NCI-H226 (cell line): ENCODE results near the gene CYB561A3.

ENCODE experiments used
- DNase-seq: peaks from one replicate; pipeline ENCODE4 v3.0.0-alpha.2; 2015

The CYB561A3 gene

DNA sequence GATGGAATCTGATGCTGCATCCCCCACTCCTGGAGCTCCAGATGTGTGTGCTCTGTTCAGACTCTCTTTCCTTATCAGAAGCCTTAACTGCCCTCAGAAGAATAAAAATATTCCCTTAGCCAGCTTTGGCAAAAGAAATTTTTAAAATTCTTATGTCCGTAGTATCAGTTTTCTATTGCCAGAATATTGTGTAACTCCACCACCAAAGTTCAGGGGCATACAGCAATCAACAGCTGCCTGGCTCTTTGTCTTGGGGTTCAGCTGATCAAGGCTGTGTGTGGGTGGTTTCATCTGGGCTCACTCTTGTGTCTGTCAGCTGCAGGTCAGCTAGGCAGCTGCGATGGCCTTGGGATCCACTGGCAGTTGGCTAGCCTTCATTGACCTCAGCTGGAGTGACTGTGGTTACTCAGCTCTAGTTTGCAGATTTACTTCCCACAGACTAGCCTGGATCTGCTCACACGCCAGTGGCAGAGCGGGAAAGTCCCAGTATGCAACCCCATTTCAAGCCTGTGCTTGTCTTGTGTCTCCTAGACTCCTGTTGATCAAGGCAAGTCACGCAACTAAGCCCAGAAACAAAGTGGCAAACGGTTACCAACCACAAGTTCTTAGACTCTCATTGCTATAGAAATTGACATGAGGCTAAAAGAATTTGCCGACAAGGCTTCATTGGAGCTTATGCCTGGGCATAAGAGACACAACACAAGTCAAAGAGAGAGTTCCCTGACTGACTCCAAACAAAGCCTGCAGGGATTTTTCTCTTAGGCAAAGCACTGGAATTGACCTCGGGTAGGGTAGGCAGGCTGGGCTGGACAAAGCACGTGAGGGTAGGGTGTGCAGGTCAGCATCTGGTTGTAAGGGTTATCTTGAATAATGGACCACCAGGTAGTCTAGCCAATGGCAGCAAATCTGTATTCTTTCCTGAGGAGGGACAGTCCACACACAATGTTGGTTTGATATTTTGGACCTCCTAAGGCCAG is 8.0 kb upstream of the CYB561A3 start:
- DNase-seq: no peak

GRCh38 chr11:61368646-61369045 is 7.0 kb upstream of the CYB561A3 start:
- no peak for DNase-seq

- DNase-seq: no peak
Observed at GRCh38 chr11:61367406-61367805, 5.7 kb upstream of the CYB561A3 start.

- no peak for DNase-seq
Observed at GRCh38 chr11:61364012-61364675, 2.5 kb upstream of the CYB561A3 start.

DNA sequence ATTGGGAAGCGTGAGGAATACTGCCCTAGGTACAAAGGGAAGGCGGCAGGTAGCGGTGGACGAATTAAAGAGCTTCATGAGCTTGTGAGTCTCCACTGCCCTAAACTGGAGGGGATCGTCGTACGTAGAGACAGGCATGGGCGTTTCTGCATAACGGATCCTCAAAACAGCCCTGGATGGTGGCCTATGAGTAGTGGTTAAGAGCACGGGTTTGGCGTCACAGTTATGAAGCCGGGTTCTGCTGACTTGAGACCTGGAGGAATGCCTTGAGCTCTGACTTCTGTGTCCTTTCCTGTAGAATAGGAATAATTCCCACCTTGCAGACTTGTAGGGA is 827 bp upstream of the CYB561A3 start:
- DNase-seq: no peak

GRCh38 chr11:61361237-61361740 is 393 bp downstream of the CYB561A3 start:
- DNase-seq: no peak

- no peak for DNase-seq
Observed at GRCh38 chr11:61359516-61359915, 2.2 kb downstream of the CYB561A3 start.

- DNase-seq: no peak
Observed at GRCh38 chr11:61358566-61358965, 3.1 kb downstream of the CYB561A3 start.

DNA sequence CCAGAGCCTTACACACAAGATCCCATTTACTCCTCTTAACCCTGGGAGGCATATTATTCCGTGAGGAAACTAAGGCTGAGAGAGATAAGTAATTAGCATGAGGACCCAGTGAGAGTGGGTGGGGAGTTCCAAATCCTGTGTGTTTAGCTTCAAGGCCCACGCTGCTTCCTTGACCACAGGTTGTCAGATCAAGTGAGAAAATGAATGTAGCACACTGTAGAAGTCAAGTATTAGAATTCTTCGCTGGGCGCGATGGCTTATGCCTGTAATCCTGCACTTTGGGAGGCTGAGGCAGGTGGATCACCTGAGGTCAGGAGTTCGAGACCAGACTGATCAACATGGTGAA is 3.8 kb downstream of the CYB561A3 start:
- no peak for DNase-seq

DNA sequence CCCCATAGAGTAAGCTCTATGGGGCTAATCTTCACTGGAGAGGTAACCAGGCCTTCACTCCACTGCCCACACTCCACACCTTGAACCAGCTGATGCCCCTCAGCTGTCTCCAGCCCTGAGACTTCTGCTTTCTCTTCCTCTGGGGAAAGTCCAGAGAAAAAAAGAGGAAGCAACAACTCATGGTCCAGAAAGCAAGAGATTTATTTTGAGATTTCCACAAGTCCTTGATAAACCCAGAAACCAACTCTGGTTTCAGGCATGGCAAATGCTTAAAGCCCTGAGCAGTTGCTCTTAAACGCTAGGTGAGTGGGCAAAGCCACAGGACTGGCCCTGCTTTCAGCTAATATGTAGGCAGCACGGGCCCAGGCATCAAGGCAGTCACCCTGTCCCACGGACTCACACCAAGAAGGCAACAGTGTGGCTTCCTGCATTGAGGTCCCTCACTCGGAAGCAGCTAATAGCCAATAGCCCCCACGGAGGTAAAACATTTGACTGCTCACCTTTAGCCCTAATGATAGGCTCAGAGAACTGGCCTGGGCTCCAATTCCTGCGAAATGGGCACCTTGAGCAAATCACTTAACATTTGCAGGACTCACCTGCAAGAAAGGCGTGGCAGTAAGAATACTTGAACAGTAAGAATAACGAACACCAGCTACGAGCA is 4.3 kb downstream of the CYB561A3 start:
- DNase-seq: no peak

GRCh38 chr11:61356706-61357105 is 5.0 kb downstream of the CYB561A3 start:
- no peak for DNase-seq

GRCh38 chr11:61354208-61354607 is 7.5 kb downstream of the CYB561A3 start:
- no peak for DNase-seq

GRCh38 chr11:61353131-61354067 is 8.3 kb downstream of the CYB561A3 start:
- no peak for DNase-seq

DNA sequence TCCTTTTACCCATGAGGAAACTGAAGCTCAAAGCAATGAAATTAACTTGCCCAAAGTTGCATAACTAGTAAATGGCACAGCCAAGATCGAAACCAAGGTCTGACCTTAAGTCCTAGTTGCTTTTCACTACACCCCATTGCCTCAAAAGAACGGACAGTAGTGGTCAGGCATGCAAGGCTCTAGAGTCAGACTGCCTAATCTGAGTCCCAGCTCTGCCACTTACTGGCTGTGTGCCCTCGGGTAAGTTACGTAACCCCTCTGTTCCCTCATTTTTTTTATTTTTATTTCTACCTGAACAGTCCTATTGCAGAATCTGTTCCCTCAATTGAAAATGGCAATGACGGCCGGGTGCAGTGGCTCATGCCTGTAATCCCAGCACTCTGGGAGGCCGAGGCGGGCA is 9.6 kb downstream of the CYB561A3 start:
- DNase-seq: no peak

DNA sequence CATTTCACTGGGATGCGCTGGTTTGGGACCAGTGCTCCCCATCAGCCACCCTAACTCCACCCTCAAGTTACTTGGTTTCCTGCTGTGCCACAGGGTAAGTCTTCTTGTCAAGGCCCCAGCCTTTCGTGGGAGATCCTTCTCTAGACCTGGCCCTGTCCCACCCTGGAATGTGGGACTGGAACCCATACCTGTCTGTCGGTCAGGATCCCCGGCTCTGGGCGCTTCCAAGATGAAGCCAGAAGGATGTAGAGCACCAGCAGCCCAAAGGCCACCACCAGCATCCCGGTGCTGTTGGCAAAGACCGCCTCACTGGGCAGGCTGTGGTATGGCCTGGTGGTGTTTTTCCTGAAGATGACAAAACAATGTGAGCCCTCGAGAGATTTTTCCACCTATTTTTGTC is 10.9 kb downstream of the CYB561A3 start:
- no peak for DNase-seq

GRCh38 chr11:61350336-61350735 is 11.3 kb downstream of the CYB561A3 start:
- no peak for DNase-seq

GRCh38 chr11:61349916-61350315 is 11.8 kb downstream of the CYB561A3 start:
- DNase-seq: no peak

DNA sequence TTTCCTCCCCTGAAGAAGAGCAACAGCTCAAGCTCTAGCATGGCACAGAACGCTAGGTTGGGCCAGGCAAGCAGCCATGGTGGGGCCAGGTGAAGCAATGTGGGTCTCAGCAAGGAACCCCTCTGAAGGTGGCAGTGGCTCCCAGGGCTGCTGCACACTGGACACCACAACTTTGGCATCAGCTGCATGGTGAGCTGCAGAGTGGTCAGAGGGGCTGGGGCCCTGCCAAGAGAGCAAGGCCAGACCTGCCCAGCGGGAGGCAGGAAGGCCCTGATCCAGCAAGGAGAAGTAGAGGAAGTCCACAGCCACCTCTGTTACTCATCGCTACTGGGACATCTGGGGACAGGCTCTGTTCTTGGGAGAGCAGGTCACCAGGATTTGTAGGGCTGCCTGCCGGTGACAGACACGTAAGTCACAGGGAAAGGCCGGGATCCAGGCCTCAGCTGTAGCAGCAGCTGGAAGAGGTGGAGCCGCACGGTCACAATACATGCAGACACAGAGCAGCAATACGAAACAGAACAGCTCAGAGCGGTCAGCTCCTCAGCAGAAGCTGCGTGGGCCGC is 12.4 kb downstream of the CYB561A3 start:
- no peak for DNase-seq

DNA sequence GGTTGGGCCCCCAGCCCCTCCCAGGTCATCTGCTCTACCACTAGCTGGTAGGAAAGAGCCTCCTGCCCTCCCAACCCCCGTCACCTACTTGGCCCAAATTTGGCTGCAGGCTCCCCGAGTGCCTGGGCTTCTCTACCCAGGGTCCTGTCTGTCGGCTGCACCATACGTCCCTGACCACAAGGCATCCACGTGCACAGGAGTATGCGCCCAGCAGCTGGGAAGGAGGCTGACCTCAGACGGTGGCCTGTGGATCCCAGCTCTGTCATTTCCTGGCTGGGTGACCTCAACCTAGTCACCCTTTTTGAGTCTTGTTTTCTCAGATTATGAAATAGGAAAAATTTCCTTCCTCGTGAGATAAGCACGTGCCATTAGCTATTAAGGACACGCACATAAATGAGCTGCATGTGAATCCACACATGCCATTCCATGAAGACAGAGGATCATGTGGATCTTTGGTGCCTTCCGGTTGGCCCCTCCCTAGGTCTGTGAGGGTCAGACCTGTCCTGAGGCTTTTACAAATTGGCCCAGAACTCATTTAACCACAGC is 13.7 kb downstream of the CYB561A3 start:
- no peak for DNase-seq

GRCh38 chr11:61345954-61346843 is 15.5 kb downstream of the CYB561A3 start:
- no peak for DNase-seq

- DNase-seq: peak; percentile 11
Observed at GRCh38 chr11:61345170-61345610, 16.5 kb downstream of the CYB561A3 start.
